HG03469 (cell line): ENCODE results near the gene LEF1.

Source experiments
- ATAC-seq: cut with Tn5 transposase; IDR thresholded peaks from one replicate; pipeline ENCODE4 v1.9.1; 2021; ENCODE audit warnings: mild to moderate bottlenecking, moderate library complexity, moderate number of reproducible peaks; ENCODE audit not compliant: unreplicated experiment

The LEF1 gene

DNA sequence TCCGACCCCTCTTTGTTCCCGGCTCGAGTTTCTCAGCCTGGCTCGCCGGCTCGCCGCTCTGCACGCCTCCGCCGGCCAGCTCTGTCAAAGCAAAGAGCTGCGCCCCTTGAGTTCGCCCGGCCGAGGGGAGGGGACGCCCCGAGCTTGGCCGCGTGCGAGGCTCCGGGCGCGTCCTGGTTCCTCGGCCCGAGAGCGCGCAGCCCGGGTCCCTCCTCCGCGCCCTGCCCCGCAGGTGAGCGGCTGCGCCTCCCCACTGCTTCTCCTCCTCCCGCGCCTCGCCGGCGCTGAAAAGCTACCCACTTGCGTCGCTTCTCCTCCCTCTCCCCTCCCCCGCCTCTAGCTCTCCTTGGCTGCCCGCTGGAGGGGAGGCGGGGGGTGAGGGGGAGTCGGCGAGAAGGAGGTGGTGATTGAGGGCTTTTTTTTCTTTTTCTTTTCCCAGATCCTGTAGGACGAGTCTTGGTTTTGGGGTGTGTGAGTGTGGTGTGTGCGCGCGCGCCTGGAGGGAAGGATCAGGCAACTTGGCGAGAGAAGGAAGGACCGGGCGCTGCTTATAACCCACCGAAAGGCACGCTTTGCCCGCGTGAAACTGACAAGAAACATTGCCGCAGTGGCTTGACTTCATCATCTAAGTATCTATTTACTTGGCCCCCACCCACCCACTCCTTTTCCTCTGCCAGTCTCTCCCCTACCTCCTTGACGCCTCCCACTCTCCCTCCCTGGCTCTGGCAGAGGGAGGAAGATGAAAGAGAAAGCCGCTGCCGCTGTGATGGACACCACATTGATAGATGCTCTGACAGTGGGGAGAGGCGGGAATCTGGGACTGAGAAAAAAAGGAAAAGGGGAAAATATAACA, at the start of gene LEF1:
Gene LEF1, minus strand, starts transcription at position 262 of the 853 bp plus-strand sequence. CDS start 1,165 bp downstream, outside the sequence.
- no peak for ATAC-seq

GRCh38 chr4:108216510-108216909, 47.8 kb upstream of the LEF1 start:
- ATAC-seq: no peak

DNA sequence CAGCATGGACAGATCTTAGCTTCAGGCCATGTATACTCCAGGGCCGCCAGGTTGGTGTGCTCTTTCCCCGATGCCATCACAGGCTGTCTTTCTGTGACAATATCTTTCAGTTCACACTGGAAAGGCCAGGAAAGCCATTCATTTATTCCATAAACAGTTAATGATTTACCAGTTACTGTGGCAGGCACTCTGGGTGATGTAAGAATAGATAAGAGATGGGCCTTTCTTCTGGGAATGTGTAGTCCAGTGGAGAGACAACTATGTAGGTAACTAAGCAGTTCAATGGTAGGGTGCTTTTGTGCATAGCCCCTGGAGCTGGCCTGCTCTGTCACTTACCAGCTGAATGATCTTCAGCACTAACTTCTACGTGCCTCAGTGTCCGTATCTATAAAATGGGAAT, 46.3 kb upstream of the LEF1 start:
- ATAC-seq: no peak

DNA sequence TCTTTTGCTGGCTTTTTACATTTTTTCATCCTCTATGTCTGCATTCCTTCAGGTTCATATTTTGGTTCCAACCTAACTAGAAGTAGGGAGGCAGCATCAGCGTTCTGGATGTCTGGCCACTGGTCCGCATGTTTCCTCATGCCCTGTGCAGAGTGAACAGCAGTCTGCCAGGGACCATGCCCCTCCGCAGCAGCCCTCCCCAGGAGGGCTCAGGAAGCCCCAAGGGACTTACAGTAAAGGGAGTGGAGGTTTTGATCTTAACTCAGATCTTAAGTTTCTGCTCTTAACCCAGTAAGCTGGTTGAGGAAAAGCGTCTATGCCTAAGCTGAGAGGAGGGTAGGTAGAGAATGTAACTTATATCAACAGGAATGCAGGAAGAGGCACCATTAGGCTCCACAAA, 45.0 kb upstream of the LEF1 start:
- ATAC-seq: no peak

DNA sequence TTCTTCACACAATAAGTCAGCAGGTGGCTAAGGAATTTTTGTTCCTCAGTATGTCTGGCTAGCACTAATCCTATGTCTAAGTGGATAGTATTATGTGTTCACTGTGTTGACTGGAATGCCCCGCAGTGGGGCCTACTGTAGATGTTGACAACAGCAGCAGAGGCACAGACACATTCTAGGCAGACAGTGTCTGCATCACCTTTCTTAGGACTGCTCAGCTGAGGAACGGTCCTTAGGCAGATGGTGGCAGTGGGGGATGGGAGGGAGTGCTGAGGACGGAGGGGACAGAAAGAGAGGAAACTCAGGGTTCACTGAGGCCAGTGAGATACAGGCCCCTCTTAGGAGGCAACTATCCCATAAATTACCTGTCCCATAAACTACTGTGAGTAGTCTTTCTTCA, 44.6 kb upstream of the LEF1 start:
- no peak for ATAC-seq

GRCh38 chr4:108210989-108211835, 42.5 kb upstream of the LEF1 start:
- ATAC-seq: no peak

DNA sequence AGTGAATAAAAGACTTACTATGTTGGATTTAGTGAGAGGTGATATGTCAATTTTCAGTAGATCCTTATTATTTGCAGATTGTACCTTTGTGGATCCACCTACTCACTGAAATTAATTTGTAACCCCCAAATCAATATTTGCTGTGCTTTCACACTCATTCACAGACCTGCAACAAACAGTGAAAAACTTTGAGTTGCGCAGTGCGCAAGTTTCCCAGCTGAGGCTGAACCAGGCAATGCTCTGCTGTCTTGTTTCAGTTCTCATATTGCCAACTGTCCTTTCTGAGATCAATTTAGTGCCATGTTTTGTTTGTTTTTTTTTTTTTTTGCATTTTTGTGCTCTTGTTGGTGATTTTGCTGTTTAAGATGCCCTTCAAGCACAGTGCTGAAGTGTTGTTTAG, 40.8 kb upstream of the LEF1 start:
- ATAC-seq: no peak

DNA sequence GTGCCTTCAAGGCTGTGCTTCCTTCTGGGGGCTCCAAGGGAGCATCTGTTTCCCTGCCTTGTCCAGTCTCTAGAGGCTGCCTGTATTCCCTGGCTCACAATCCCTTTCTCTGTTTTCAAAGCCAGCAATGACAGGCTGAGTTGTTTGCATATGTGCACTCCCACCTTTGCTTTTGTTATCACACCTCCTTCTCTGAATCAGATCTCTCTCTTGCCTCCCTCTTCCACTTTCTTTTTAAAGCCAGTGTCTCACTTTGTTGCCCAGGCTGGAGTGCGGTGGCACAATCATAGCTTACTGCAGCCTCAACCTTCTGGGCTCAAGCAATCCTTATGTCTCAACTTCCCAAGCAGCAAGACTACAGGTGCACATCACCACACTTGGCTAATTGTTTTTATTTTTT, 37.1 kb upstream of the LEF1 start:
- ATAC-seq: no peak

GRCh38 chr4:108204518-108204917, 35.8 kb upstream of the LEF1 start:
- no peak for ATAC-seq

DNA sequence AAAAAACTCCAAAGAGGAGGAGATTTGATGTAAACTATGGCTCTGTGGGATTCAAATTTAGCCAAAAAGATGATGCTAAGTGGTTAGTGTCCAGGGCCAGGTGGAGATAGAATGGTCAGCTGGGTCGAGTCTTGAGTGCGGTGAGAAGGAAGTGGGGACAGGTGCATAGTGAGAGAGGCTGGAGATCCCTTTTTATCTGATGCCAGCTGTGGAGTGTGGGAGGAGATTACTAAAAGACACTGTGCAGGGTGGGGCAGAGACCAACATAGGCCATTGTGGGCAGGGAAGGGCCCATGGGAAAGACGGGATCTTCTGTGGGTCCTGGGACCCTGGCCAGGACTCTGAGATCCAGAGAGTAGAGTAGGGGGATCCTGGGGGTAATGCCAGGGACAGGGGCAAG, 34.6 kb upstream of the LEF1 start:
- ATAC-seq: no peak

DNA sequence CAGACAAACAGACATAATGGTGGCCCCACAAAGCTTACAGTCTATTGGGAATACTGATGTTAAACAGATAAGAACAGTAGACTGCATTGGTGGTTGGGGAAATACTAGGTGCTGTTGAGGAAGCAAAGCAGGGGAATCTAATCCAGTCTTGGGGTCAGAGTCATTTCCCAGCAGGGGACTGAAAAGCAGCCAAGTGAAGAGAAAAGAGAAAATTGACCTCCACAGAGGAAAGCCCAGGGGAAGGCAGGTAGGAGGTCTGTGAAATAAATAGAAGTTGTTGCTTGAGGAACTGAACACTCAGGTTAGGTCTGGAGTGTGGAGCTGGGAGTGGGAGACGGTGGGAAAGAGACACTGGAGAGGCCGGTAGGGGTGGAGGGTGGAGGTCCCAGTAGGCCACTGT, 33.0 kb upstream of the LEF1 start:
- no peak for ATAC-seq

DNA sequence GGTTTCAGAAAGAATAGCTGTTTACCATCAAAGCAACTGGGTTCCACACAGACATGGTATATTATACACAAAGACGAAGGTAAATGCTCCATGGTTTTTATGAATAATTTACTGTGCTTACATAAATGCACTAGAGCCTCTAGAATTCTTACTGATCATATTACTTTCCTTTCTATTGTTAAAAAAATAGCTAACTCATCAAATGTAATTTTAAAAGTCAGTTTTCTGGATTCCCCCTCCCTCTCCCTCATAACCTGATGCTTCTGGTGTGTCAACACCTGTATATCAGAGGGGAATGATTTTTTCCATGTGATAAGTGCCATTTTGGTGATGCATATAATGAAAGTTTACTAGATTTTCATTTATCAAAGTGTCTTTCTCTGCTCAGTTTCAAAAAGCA, 31.1 kb upstream of the LEF1 start:
- ATAC-seq: no peak

- ATAC-seq: no peak
Measured at GRCh38 chr4:108193886-108194672, 25.3 kb upstream of the LEF1 start.

GRCh38 chr4:108192935-108193334, 24.2 kb upstream of the LEF1 start:
- no peak for ATAC-seq

DNA sequence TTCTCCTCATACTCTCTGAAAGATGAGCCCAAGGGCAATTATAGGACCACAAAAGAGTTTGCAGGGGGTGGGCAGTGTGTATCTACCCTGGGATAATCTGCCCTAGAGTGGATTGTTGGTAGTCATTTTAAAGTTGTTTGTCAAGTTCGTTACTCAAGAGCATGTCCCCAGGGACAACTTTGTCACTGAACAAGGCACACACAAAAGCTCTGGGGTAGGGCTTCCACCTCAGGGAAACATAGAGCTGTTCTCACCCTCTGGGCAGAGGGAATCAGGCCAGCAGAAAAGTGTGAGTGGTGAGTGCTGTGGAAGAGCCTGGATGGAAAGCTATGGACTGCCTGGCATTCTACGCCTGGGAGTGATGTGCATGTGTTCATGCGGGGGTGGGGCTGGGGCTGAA, 23.3 kb upstream of the LEF1 start:
- no peak for ATAC-seq

- ATAC-seq: no peak
Measured at GRCh38 chr4:108191269-108191914, 22.7 kb upstream of the LEF1 start.

DNA sequence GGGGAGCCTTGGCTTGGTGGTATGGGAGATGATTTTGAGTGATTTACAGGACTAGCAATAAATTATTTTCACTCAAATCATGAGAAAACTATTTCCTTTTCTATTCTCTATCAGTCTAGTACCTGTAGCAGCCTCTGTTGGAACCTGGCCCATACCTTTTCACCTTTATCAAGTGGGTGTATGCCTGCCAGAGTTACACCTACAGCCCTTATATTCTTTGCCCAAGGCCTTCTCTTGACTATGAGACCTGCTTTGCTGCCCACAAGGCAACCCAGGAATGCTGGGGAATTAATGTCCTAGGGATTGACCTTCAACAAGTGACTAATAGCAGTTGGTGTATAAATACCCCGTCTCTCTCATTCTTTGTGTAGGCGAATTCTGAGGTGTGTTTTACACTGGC, 20.0 kb upstream of the LEF1 start:
- no peak for ATAC-seq

DNA sequence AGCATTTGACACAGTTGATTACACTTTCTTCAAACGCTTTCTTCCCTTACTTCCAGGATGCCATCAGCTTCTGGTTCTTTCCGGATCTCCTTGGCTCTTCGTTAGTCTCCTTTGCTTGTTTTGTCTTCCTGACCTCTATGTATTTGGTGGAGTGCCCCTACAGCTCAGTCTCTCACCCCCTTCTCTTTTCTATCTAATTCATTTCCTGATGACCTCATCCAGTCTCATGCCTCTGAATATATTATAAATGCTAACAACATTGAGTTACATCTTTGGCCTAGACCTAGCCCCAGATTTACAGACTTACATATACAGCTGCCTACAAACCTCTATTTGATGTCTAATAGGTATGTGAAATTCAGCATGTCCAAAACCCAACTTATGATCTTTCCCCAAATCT, 16.5 kb upstream of the LEF1 start:
- ATAC-seq: no peak

DNA sequence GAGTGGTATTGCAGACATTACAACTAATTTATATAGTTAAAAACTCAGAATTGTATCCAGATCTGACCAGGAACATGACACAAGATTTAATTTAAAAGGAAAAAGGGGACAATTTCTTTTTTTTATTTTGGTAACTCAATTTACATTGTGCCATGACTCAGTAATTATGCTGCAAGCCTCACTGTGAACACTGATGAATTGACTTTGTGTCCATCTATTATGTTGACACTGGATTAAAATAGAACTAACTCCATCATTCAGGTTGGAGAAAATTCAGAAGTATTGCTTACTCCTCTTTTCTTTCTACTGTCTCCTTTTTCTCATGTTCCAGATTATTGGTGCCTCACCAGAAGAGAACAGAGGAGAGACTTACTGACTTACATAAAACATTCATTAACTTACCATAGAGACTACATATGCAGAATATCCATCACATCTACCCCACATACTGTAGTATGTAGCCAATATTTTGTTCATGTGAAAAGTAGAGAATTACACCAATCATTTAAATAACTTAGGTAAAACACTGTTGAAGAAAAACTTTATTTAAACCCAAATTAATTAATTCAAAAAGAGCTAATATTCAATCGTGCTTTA, 15.8 kb upstream of the LEF1 start:
- ATAC-seq: no peak

DNA sequence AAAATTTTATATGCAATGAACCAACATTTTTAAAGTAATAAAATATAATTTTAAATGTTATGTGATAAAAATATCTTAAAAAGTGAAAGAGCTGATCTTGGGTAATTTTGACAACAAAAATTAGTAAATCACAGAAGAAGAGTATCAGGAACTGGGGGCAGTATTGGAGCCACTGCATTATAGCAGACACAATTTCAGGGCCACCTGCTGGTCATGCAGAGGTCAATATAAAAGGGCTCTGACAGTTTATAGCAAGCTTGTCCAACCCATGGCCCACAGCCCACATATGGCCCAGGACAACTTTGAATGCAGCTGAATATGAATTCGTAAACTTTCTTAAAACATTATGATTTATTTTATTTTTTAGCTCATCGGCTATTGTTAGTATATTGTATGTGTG, 13.0 kb upstream of the LEF1 start:
- no peak for ATAC-seq
